ENCODE measurements around the gene CLBA1.

DNA sequence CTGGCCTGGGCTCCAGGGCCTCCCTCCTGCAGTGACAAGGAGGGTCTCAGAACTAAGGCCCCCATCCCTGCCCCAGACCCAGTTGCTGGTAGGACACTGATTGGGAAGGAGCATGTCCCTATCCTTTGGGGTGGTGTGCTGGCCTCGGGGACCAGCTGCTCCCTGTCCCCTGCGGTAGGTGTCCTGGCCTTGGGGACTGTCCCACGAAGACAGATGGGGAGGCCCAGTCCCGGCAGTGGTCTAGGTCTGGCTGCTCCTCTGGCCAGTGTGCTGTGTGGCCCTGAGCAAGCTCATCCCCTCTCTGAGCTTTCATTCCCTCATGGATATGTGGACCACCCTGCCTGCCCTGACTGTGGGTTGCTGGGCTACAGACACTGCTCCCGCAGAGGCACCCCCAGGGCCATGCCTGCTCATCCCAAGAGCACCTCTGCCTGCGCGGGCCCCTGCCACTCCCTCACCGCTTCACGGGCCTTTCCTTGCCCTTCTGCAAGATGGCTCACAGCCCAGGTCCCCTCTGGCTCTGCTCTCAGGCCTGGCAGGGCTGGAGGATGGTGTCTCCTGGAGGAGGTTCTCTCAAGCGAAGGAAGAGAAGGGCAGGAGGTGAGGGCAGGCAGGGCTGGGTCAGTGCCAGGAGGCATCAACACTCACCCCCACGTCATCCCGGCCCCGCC, 19.9 kb upstream of the CLBA1 start:
- TF ChIP-seq, protein P1, sequence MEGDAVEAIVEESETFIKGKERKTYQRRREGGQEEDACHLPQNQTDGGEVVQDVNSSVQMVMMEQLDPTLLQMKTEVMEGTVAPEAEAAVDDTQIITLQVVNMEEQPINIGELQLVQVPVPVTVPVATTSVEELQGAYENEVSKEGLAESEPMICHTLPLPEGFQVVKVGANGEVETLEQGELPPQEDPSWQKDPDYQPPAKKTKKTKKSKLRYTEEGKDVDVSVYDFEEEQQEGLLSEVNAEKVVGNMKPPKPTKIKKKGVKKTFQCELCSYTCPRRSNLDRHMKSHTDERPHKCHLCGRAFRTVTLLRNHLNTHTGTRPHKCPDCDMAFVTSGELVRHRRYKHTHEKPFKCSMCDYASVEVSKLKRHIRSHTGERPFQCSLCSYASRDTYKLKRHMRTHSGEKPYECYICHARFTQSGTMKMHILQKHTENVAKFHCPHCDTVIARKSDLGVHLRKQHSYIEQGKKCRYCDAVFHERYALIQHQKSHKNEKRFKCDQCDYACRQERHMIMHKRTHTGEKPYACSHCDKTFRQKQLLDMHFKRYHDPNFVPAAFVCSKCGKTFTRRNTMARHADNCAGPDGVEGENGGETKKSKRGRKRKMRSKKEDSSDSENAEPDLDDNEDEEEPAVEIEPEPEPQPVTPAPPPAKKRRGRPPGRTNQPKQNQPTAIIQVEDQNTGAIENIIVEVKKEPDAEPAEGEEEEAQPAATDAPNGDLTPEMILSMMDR (conservative IDR thresholded peaks at IDR 0.05; ENCODE audit: low read length), result no peak
- TF ChIP-seq EZH2phosphoT487 (IDR thresholded peaks at IDR 0.05; ENCODE audit: borderline replicate concordance, low read depth, low read length), result no peak
